GM19239 (cell line): ENCODE data around the gene VPS13C.

Experiments used
- DNase-seq: peaks from one replicate; pipeline ENCODE4 v3.0.0; 2011; ENCODE audit warnings: low spot score; ENCODE audit not compliant: insufficient read length
- FAIRE-seq: peaks from 2 replicates; lab custom pipeline; 2011; peaks lifted over from hg19 to GRCh38; lab: Jason Lieb, UNC

The VPS13C gene

GRCh38 chr15:62060113-62060895 is at the start of gene VPS13C:
Gene VPS13C, minus strand, starts transcription at chr15:62060447. Its CDS starts 73 bp downstream, at chr15:62060374.
- FAIRE-seq (peak; percentile 96), DNase-seq (peak; percentile 72)

- no peak for FAIRE-seq
- no peak for DNase-seq
These were observed 49.2 kb upstream of the VPS13C start for GRCh38 chr15:62109437-62109836.

- no peak for FAIRE-seq
- DNase-seq, result no peak
These were observed 48.2 kb upstream of the VPS13C start for GRCh38 chr15:62108411-62108810.

GRCh38 chr15:62107571-62108121 is 47.4 kb upstream of the VPS13C start:
- DNase-seq, result no peak
- no peak for FAIRE-seq

GRCh38 chr15:62106096-62106495 is 45.8 kb upstream of the VPS13C start:
- DNase-seq (no peak), FAIRE-seq (no peak)

GRCh38 chr15:62105266-62105665 is 45.0 kb upstream of the VPS13C start:
- DNase-seq (no peak), FAIRE-seq (no peak)

- DNase-seq (no peak), FAIRE-seq (no peak)
These were observed 44.6 kb upstream of the VPS13C start for GRCh38 chr15:62104846-62105245.

GRCh38 chr15:62104401-62104800 is 44.2 kb upstream of the VPS13C start:
- DNase-seq (no peak), FAIRE-seq (no peak)

- no peak for DNase-seq
These were observed 43.2 kb upstream of the VPS13C start for GRCh38 chr15:62103431-62103830.

GRCh38 chr15:62099094-62099601 is 38.9 kb upstream of the VPS13C start:
- DNase-seq, result no peak
- no peak for FAIRE-seq

More at GRCh38 chr15:62103431-62103830, 43.2 kb upstream of the VPS13C start:
- no peak for FAIRE-seq

- no peak for DNase-seq
- no peak for FAIRE-seq
These were observed 34.1 kb upstream of the VPS13C start for GRCh38 chr15:62094388-62094787.

GRCh38 chr15:62093809-62094208 is 33.6 kb upstream of the VPS13C start:
- FAIRE-seq, result no peak

GRCh38 chr15:62090988-62091387 is 30.7 kb upstream of the VPS13C start:
- FAIRE-seq, result no peak
- no peak for DNase-seq

More at GRCh38 chr15:62093809-62094208, 33.6 kb upstream of the VPS13C start:
- no peak for DNase-seq

GRCh38 chr15:62089616-62090015 is 29.4 kb upstream of the VPS13C start:
- DNase-seq (no peak), FAIRE-seq (no peak)

GRCh38 chr15:62088353-62088693 is 28.1 kb upstream of the VPS13C start:
- DNase-seq (no peak), FAIRE-seq (no peak)

GRCh38 chr15:62087671-62088352 is 27.6 kb upstream of the VPS13C start:
- FAIRE-seq, result no peak
- DNase-seq, result no peak

- no peak for FAIRE-seq
- no peak for DNase-seq
These were observed 25.5 kb upstream of the VPS13C start for GRCh38 chr15:62085740-62086139.

GRCh38 chr15:62083194-62084154 is 23.2 kb upstream of the VPS13C start:
- no peak for FAIRE-seq
- no peak for DNase-seq

GRCh38 chr15:62079594-62079993 is 19.3 kb upstream of the VPS13C start:
- FAIRE-seq (no peak), DNase-seq (no peak)
